ENCODE data around the gene RHBDL1.

The RHBDL1 gene

DNA sequence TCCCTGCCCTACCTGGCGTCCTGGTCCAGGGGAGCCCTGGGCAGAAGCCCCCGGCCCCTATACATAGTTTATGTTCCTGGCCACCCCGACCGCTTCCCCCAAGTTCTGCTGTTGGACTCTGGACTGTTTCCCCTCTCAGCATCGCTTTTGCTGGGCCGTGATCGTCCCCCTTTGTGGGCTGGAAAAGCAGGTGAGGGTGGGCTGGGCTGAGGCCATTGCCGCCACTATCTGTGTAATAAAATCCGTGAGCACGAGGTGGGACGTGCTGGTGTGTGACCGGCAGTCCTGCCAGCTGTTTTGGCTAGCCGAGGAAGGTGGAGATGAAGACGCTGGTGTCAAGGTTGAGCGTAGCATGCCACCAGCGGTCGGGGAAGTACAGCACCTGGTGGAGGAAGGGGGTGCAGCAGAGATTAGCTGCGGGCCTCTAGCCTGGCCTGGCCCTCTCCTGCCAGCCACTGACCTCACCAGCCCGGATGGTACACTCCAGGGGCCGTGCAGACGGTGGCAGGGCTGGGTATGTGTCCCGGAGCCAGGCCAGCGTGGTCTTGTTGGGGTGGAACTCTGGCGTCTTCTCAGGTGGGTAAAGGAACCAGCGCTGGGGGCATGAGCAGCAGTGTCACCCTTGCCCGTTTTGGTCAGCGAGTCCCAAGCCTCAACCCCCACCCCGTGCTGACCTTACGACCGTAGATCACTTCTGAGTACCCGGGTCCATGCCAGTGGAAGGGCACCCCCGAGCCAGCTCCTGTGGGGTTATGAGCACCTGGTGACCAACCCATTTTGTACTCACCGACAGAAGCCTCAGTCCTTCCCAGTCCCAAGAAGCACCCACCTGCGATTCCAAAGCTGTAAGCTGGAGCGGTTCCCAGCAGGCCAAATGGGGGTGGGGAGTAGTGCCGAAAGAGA lies 7.3 kb downstream of the RHBDL1 start:
- TF ChIP-seq TAF1 (IDR thresholded peaks at IDR 0.05; ENCODE audit: borderline replicate concordance, insufficient read depth, low read length) (no peak), POLR2AphosphoS5 (IDR thresholded peaks at IDR 0.05; ENCODE audit: low read depth, low read length) (no peak), FOXP2 (optimal IDR thresholded peaks at IDR 0.05; ENCODE audit: borderline replicate concordance, extremely low read depth, extremely low read length, insufficient read depth) (no peak), SIN3A (IDR thresholded peaks at IDR 0.05; ENCODE audit: borderline replicate concordance, insufficient read depth, low read length) (no peak)
- TF ChIP-seq, protein P1, sequence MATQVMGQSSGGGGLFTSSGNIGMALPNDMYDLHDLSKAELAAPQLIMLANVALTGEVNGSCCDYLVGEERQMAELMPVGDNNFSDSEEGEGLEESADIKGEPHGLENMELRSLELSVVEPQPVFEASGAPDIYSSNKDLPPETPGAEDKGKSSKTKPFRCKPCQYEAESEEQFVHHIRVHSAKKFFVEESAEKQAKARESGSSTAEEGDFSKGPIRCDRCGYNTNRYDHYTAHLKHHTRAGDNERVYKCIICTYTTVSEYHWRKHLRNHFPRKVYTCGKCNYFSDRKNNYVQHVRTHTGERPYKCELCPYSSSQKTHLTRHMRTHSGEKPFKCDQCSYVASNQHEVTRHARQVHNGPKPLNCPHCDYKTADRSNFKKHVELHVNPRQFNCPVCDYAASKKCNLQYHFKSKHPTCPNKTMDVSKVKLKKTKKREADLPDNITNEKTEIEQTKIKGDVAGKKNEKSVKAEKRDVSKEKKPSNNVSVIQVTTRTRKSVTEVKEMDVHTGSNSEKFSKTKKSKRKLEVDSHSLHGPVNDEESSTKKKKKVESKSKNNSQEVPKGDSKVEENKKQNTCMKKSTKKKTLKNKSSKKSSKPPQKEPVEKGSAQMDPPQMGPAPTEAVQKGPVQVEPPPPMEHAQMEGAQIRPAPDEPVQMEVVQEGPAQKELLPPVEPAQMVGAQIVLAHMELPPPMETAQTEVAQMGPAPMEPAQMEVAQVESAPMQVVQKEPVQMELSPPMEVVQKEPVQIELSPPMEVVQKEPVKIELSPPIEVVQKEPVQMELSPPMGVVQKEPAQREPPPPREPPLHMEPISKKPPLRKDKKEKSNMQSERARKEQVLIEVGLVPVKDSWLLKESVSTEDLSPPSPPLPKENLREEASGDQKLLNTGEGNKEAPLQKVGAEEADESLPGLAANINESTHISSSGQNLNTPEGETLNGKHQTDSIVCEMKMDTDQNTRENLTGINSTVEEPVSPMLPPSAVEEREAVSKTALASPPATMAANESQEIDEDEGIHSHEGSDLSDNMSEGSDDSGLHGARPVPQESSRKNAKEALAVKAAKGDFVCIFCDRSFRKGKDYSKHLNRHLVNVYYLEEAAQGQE (IDR thresholded peaks at IDR 0.05; ENCODE audit: insufficient read depth in 1 of 2, low read depth in 2 of 2, low read length in 2 of 2) = no peak

- TF ChIP-seq, protein P1 (IDR thresholded peaks at IDR 0.05; ENCODE audit: insufficient read depth in 1 of 2, low read depth in 2 of 2, low read length in 2 of 2) = no peak
- no peak for TF ChIP-seq POLR2AphosphoS5 (IDR thresholded peaks at IDR 0.05; ENCODE audit: low read depth, low read length)
Measured at GRCh38 chr16:683396-684070, 8.1 kb downstream of the RHBDL1 start.

- TF ChIP-seq POLR2AphosphoS5 (IDR thresholded peaks at IDR 0.05; ENCODE audit: low read depth, low read length) = no peak
- TF ChIP-seq FOXP2 (optimal IDR thresholded peaks at IDR 0.05; ENCODE audit: borderline replicate concordance, extremely low read depth, extremely low read length, insufficient read depth) = no peak
- no peak for TF ChIP-seq SIN3A (IDR thresholded peaks at IDR 0.05; ENCODE audit: borderline replicate concordance, insufficient read depth, low read length)
- TF ChIP-seq TAF1 (IDR thresholded peaks at IDR 0.05; ENCODE audit: borderline replicate concordance, insufficient read depth, low read length) = no peak
- TF ChIP-seq, protein P1 (IDR thresholded peaks at IDR 0.05; ENCODE audit: insufficient read depth in 1 of 2, low read depth in 2 of 2, low read length in 2 of 2) = no peak
Measured at GRCh38 chr16:684071-684794, 8.8 kb downstream of the RHBDL1 start, which contains the start of gene JMJD8. Gene JMJD8, minus strand, starts transcription at chr16:684334. Its CDS starts 15 bp downstream, at chr16:684319.

DNA sequence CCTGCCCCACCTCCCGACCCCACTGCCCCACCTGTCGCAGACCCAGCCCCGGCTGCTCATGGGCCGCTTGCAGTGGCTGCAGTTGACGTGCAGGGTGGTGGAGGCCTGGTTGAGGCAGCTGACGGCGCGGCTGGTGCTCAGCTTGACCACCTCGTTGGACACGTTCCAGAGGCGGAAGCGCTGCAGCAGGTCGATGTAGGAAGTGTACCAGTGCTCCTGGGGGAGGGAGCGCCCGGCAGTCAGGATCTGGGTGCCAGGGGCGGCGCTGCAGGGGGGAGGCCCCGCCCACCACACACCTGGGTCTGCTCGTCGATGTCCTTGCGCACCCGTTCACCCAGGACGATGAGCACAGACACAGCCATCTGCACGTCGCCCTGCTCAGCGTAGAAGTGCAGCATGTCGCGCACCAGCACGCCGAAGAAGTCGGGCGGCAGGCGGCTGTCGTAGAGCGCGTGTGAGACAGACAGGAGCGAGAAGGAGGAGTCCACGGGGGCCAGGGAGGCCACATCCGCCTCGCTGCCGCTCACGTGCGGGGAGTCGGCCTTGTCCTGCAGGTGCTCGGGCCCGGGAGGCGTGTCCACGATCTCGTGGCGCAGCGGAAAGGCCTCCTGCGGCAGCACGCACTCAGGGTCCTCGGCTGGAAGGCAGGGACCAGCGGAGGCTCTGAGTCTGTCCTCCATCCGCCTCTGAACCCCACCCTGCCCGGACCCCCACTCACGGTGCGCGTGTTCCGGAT lies 9.7 kb downstream of the RHBDL1 start:
- TF ChIP-seq POLR2AphosphoS5 (IDR thresholded peaks at IDR 0.05; ENCODE audit: low read depth, low read length) (no peak), FOXP2 (optimal IDR thresholded peaks at IDR 0.05; ENCODE audit: borderline replicate concordance, extremely low read depth, extremely low read length, insufficient read depth) (no peak), SIN3A (IDR thresholded peaks at IDR 0.05; ENCODE audit: borderline replicate concordance, insufficient read depth, low read length) (no peak), TAF1 (IDR thresholded peaks at IDR 0.05; ENCODE audit: borderline replicate concordance, insufficient read depth, low read length) (no peak)
- TF ChIP-seq, protein P1 (IDR thresholded peaks at IDR 0.05; ENCODE audit: insufficient read depth in 1 of 2, low read depth in 2 of 2, low read length in 2 of 2) = no peak

All from PFSK-1 (cell line).